ENCODE data around the gene DCLK2. TPM values are rescaled to one million over a fixed set of nuclear protein-coding genes. Genes with fewer than 3 reads are reported as not detected.

Gene DCLK2
- total RNA-seq, 3 donors from 2014 or later = 3.0 to 11.8 (median 4.3) TPM

DNA sequence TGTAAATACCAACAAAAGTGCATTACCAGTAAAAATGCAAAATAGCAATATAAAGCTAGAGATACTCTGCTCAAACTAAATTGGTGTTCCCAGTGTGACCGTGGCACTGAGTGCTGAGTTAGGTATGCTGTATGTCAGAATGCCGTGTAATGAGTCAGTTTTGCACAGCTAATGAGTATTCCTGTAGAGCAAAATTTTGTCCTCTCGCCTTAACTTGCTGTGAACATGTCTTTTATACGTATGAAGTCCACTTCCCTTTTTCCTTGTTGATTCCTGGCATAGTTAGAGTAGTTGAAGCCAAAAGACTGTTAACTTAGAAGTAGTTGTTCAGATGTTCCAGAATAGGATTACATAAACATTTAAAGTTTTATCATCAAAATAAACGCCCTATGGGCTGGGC is 11.5 kb downstream of the DCLK2 start:
- Histone ChIP-seq H3K36me3 (ENCODE audit: low read depth) (no peaks in the 10 kb centered on the region), H3K4me3 (no peak overlapping the region), H3K9me3 (no peaks in the 10 kb centered on the region), H3K4me1 (ENCODE audit: low read depth) (no peaks in the 10 kb centered on the region)
- no peak for ATAC-seq
- intact Hi-C loops (cut with DNase I, micrococcal nuclease) = no loop called here
- DNase-seq = no peak
- TF ChIP-seq, protein P1, sequence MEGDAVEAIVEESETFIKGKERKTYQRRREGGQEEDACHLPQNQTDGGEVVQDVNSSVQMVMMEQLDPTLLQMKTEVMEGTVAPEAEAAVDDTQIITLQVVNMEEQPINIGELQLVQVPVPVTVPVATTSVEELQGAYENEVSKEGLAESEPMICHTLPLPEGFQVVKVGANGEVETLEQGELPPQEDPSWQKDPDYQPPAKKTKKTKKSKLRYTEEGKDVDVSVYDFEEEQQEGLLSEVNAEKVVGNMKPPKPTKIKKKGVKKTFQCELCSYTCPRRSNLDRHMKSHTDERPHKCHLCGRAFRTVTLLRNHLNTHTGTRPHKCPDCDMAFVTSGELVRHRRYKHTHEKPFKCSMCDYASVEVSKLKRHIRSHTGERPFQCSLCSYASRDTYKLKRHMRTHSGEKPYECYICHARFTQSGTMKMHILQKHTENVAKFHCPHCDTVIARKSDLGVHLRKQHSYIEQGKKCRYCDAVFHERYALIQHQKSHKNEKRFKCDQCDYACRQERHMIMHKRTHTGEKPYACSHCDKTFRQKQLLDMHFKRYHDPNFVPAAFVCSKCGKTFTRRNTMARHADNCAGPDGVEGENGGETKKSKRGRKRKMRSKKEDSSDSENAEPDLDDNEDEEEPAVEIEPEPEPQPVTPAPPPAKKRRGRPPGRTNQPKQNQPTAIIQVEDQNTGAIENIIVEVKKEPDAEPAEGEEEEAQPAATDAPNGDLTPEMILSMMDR (IDR thresholded peaks at IDR 0.05) = no peak

DNA sequence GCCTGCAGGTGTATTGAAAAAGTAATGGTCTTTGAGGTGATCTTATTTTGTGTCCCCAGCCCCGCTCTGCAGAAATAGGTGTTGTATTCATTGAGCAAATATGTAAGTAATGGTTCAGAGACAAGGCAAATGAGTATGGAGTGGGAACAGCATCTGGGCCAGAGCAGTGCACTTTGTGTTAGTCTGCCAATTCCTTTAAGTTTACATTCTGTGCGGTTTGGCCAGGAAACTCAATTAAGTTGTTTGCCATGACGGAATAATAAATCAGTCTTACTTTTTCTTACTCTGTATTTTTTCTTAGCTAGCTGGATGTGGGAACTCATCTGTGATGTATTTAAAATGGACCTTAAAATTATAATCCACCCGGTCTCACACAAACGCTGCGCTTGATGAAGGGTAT is 12.6 kb downstream of the DCLK2 start:
- TF ChIP-seq, protein P1 (IDR thresholded peaks at IDR 0.05) = no peak
- intact Hi-C loops (cut with DNase I, micrococcal nuclease) = no loop called here
- Histone ChIP-seq H3K4me1 (ENCODE audit: low read depth) (no peaks in the 10 kb centered on the region), H3K36me3 (ENCODE audit: low read depth) (no peaks in the 10 kb centered on the region), H3K4me3 (no peak overlapping the region), H3K9me3 (no peaks in the 10 kb centered on the region)
- ATAC-seq (no peak), DNase-seq (no peak)

DNA sequence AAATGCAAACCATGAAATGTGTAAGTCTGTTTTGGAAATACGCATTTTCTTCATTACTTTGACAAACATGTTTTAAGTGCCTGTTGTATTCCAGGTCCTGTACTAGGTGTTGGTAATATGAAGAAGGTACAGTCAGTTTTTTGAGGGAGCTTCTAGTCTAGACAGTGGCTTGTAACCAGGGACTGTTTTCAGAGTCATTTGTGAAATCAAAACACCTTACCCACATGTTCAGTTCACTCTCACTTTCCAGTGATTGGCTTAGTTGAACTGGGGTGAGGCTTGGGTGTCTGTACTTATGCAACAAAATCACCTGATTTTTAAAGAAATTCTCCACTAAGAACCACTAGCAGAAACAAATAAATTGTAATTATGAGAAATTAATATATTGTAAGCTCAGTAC is 16.4 kb downstream of the DCLK2 start:
- intact Hi-C loops (cut with DNase I, micrococcal nuclease) = no loop called here
- Histone ChIP-seq H3K36me3 (ENCODE audit: low read depth) (no peaks in the 10 kb centered on the region), H3K4me3 (no peak overlapping the region), H3K4me1 (ENCODE audit: low read depth) (no peaks in the 10 kb centered on the region), H3K9me3 (no peaks in the 10 kb centered on the region)
- DNase-seq (no peak), ATAC-seq (no peak)
- TF ChIP-seq, protein P1 (IDR thresholded peaks at IDR 0.05) = no peak

DNA sequence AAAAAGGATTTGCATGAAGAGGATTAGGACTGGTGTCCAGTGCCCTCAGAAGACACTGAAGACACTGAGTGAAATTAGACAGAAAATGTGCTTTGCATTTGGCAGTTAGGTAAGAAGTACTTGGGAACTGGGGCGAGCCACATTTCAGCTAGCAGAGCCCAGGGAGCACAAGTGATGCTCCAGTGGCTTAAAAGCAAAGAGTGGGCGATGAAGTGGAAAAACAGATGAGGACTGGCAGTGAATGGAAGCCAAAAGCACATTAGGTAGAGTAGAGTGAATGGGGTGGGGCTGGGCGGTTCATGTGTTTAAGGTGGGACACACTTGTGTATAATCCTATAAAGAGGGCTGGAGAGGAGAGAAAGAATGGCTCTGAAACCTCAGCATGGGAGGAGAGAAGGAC is 18.4 kb downstream of the DCLK2 start:
- Histone ChIP-seq H3K36me3 (ENCODE audit: low read depth) (no peaks in the 10 kb centered on the region), H3K4me1 (ENCODE audit: low read depth) (no peaks in the 10 kb centered on the region), H3K9me3 (no peaks in the 10 kb centered on the region), H3K4me3 (no peak overlapping the region)
- DNase-seq (no peak), ATAC-seq (no peak)
- intact Hi-C loops (cut with DNase I, micrococcal nuclease) = no loop called here
- TF ChIP-seq, protein P1 (IDR thresholded peaks at IDR 0.05) = no peak

DNA sequence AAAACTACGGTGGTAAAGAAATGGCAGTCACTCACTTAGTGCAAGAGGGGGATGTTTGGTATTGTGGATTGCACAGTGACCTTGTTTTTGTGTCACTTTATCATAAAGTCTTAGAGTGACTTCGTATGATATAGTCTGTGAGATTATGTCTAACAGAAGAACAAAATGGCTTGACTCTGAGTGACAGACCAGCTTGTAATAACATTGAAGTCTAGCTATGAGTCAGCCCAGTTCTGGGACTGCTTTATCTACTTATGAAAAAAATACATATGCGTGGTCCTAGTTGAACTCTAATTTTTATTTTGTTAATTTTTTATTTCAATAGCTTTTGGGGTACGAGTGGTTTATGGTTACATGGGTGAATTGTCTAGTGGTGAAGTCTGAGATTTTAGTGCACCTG is 20.0 kb downstream of the DCLK2 start:
- H3K9me3 ChIP-seq = no peaks in the 10 kb centered on the region

More for the DNA sequence above, 20.0 kb downstream of the DCLK2 start:
- H3K4me1 ChIP-seq (ENCODE audit: low read depth) = no peaks in the 10 kb centered on the region
- no peak overlapping the region for H3K4me3 ChIP-seq
- TF ChIP-seq, protein P1 (IDR thresholded peaks at IDR 0.05) = no peak
- no peak for ATAC-seq
- no peaks in the 10 kb centered on the region for H3K36me3 ChIP-seq (ENCODE audit: low read depth)
- no peak for DNase-seq
- intact Hi-C loops (cut with DNase I, micrococcal nuclease) = no loop called here

All from mucosa of descending colon (tissue), 3 donors.